ENCODE data around the gene PRKCSH.
"Not testable (repeated sequence)": the region's sequence is repeated elsewhere in the genome, so short reads cannot be mapped to it uniquely, and the experiment has no call there.

PRKCSH gene

DNA sequence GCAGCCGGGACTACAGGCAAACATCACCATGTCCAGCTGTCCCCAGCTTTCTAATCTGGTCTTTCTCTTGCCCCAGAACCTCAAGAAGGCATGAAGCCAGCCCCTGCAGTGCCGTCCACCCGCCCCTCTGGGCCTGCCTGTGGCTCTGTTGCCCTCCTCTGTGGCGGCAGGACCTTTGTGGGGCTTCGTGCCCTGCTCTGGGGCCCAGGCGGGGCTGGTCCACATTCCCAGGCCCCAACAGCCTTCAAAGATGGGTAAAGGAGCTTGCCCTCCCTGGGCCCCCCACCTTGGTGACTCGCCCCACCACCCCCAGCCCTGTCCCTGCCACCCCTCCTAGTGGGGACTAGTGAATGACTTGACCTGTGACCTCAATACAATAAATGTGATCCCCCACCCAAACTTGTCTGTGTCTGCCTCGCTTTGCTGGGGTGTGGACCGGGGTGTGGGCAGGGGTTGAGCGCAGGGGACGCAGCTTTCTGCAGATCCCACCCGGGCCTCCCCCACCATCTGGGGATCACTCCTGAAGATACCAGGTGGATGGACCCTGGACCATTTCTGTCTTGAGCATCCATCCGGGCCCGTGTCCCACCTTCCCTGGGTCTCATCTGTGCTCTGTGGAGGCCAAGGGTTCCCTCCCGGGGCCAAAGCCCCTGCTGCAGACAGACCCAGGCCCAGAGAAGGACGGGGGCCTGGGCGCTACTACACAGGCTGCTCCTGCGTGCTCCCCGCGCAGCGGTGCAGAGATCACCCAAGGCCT lies 15.3 kb downstream of the PRKCSH start:
- no peak for DNase-seq (ENCODE audit: low read depth)

DNA sequence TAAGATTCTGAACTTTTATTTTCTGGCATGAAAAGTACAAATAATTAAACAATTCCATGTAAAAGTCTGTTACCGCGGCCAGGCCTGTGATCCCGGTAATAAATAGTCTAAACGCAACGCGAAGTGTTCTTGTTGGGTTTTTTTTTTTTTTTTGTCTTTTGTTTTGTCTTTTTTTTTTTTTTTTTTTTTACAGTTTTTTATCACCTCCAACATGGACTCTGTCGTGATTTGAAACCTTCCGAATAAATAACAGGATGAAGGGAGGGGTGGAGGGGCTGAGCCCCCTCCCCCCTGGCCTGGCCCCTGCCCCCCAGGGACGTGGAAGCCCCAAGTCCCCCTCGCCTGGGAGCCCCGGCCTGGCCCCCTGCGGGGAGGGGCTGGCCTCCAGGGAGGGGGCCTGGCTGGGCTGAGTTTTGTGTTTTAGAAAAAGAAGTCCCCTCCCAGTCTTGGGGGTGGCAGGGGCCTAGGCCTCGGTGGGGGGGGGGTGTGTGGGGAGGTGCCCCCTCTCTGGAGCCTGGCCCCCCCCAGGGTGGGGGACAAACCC lies 16.0 kb downstream of the PRKCSH start:
- no peak for DNase-seq (ENCODE audit: low read depth)

DNA sequence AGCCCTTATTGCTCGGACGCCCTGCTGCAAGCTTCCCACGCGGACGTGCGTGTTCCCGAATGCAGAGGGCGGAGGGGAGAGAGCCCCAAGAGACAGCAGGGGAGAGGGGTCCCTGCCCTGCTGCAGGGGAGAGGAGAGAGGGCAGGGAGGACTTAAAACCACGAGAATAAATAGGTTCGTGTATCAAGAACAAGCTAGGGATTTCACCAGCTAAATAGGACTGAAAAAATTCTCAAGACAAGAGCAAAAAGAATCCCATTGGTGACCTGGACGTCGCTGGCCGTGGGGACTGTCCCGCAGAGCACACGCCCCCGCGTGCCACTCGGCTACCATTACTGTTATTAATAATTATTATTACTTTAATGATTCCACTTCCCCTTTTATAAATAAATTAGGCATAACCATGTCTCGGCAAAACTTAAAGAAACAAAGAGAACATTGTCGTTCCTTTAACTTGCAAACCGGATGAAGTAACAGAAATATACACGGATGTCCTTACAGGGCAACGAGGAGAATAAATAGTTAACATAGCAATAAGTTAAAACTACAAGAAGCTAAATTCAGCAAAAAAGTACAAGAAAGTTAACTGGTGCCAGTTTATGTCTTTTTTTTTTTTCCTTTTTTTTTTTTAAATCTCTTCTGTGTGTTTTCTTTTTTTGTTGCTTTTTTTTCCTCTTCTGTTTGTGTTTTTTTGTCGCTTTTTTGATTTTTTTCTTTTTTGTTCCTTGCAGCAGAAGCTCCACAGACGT lies 16.6 kb downstream of the PRKCSH start:
- DNase-seq (ENCODE audit: low read depth), result no peak

DNA sequence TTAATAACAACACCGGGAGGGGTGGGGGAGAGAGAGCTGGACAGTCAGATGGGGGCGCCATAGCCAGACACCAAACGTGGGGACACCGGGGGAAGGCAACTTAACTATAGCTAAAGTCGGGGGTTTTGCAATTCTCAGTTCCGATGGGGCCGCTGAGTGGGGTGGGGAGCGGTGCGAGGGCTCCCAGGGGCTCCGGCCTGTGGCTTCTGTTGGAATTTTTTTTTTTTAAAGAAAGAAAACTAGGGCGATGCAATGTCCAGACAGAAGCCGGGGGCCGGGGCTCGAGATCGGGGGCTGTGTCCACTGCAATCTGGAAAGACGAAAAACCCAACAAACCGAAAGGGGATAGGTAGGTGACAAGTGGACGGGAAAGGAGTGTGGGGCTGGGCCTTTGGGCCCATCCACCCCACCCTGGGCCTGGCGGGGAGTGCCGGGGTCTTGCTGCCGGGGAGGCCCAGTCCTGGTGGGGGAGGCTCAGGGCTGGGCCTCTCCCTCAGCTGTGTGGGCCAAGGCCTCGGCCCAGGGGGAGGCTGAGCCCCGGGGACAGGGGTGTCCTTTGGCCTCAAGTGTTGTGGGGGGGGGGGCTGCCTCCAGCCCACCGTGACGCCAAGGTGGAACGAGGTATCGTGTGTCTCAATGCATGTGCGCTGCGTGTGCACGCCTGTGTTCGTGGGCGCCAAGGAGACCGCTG lies 17.3 kb downstream of the PRKCSH start:
- no peak for DNase-seq (ENCODE audit: low read depth)

DNA sequence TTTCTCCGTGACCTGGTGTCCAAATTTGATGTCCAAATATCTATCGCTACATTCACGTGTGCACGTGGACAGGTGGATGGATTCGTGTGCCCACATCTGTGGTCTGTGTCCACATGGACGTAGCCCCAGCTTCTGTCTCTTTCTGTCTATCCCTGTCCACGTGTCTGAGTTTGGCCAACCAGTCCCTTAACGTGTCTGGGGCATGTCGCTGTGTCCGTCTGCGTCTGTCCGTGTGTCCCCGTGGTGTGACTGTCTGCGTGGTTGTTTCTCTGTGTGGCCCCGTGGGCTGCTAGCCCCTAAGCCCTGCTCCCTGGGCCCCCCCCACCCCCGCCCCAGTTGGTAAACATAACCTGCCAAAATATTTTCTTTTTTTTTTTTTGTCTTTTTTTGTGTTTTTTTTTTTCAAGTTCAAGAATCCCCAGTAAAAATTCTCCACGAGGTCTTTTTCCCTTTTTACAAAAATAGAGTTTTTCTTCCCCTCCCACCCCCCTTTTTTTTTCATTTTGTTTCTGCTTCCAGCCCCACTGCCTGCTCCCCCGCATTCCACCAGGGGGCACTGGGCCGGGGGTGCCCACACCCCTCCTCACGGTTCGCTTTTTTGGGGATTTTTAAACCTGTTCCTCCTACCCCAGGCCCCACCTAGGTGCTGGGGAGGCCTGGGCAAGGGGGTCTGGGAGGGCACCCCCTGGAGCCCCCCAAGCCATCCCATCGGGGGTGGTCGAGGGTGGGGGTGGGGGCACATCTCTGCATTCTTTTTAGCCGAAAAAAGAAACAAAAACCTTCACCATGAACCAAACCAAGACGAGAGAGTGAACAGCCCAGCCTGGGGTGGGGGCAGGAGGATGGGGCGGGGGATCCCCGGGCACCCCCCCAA lies 18.3 kb downstream of the PRKCSH start:
- no peak for DNase-seq (ENCODE audit: low read depth)

DNA sequence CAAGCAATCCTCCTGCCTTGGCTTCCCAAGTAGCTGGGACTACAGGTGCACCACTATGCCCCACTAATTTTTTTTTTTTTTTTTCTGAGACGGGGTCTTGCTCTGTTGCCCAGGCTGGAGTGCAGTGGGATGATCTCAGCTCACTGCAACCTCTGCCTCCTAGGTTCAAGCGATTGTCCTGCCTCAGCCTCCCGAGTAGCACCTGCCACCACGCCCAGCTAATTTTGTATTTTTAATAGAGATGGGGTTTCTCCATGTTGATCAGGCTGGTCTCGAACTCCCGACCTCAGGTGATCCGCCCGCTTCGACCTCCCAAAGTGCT lies 19.8 kb downstream of the PRKCSH start:
- DNase-seq (ENCODE audit: low read depth), result not testable (repeated sequence)

DNA sequence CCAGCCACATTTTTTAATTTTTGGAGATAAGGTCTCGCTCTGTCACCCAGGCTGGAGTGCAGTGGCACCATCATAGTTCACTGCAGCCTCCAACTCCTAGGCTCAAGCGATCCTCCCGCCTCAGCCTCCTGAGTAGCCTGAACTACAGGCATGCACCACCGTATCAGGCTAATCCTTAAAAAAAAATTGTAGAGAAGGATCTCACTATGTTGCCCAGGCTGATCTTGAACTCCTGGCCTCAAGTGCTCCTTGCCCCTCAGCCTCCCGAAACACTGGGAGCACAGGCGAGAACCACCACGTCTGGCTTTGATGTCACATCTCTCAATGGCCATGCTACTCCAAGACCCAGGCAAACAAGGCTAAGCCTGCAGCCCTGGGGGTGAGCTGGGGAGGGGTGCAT lies 21.2 kb downstream of the PRKCSH start:
- no peak for DNase-seq (ENCODE audit: low read depth)

DNA sequence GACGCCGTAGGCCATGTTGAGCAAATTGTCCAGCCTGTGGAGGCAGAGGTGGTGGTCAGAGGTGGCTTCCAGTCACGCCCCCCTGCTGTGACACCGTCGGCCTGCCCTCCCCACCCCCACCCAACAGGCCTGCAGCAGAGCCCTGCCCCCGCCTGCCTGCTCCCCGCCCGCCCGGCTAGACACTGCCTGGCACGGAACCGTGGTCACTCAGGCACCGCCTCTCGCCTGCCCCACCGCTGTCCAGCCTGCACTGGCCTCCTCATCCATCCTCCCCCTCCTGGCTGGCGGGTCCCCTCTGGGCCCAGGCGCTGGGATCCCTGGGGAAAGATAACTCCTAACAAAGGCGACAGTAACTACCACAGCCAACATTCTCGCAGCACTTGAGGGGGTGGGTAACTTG lies 21.7 kb downstream of the PRKCSH start:
- DNase-seq (ENCODE audit: low read depth), result no peak

DNA sequence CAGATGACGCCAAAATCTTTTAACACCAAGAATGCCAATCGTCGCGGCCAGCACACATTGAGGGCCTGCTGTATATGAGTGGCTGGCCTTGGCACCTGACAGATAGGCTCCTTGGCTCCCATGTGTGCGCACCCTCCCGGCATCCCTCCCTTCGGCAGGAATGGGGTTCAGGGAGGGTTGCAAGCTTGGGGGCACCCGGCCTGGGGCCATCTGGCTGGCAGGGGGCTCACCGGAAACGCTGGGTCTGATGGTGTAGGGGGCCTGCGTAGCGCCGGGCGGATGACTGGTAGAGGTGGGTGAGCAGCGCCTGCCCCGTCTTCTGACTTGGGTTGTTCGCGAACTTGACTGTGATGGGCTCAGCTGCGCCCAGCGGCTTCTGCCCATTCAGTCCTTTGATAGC lies 22.4 kb downstream of the PRKCSH start:
- no peak for DNase-seq (ENCODE audit: low read depth)

DNA sequence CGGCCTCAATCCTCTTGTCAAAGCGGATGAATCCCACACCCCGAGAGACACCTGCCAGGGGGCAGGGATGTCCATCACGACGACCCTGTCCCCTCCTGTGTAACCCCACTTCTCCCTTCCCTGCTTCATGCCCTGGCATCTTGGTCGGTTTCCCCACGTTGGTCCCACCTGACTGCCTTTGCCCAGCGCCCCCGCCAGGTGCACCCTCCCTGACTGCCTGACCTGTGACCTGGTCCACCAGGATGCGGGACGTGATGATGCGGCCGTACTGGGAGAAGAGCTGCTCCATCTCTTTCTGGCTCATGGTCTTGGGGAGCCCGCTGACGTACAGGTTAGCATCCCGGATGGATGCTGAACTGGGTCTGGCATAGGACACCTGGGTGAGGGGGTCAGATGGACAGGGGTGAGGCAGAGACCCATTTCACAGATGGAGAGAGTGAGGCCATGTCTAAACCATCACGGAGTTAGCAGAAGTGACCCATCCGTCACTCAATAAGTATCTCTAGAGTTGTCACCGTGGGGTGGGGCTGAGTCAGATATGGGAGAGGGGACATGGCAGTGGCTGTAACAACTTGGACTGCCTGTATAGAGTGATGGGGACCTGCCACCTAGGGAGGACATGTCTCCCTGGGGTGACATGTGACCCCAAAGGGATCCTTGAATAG lies 22.9 kb downstream of the PRKCSH start:
- no peak for DNase-seq (ENCODE audit: low read depth)

DNA sequence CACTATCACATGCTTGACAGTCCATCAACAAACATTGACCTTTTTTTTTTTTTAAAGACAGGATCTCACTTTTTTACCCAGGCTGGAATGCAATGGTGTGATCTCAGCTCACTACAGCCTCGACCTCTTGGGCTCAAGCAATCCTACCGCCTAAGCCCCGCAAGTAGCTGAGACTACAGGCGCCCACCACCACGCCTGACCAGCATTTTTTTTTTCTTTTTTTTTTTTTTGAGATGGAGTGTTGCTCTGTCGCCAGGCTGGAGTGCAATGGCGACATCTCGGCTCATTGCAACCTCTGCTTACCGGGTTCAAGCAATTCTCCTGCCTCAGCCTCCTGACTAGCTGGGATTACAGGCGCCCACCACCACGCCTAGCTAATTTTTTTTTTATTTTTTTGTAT lies 23.5 kb downstream of the PRKCSH start:
- DNase-seq (ENCODE audit: low read depth), result not testable (repeated sequence)

DNA sequence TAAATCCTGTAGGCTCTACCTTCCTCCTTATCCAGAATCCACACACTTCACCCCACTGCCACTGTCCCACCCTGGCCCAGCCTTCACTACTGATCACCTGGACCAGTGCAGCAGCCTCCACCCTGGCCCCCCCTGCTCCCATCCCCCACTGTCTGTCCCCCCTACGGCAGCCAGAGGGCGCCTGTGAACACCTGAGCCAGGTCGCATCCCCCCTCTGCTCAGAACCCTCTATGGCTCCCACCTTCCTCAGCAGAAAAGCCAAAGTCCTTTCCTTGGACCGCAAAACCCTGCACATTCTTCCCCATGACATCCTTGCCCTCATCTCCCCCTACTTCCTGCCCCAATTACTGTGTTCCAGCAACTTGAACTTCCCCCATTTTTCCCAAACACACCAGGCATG lies 24.8 kb downstream of the PRKCSH start:
- no peak for DNase-seq (ENCODE audit: low read depth)

DNA sequence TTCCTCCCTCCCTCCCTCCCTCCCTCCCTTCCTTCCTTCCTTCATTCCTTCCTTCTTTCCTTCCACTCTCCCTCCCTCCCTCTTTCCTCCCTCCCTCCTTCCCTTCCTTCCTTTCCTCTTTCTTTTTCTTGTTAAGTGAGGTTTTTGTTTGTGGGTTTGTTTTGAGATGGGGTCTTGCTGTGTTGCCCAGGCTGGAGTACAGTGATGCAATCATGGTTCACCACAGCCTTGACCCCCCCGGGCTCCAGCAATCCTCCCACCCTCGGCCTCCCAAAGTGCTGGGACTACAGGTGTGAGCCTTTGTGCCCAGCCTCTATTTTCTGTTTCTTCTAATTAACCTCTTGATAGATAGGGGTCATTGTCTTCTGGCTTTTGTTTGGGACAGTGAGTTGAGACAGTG lies 26.0 kb downstream of the PRKCSH start:
- DNase-seq (ENCODE audit: low read depth), result no peak

DNA sequence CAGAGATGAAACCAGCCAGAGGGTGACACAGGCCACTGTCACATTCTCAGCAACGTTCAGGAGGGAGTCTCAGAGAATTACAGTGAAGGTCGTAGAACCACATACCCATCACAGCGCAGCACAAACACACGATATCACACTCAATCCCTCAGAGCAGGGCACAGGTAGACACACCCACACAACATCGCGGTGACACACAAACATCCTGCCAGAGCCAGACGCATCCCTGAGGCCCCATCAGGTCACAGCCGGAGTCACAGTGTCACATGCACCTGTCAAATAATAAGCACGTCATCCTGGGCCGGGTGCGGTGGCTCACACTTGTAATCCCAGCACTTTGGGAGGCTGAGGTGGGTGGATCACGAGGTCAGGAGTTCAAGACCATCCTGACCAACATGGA lies 28.0 kb downstream of the PRKCSH start:
- no peak for DNase-seq (ENCODE audit: low read depth)

DNA sequence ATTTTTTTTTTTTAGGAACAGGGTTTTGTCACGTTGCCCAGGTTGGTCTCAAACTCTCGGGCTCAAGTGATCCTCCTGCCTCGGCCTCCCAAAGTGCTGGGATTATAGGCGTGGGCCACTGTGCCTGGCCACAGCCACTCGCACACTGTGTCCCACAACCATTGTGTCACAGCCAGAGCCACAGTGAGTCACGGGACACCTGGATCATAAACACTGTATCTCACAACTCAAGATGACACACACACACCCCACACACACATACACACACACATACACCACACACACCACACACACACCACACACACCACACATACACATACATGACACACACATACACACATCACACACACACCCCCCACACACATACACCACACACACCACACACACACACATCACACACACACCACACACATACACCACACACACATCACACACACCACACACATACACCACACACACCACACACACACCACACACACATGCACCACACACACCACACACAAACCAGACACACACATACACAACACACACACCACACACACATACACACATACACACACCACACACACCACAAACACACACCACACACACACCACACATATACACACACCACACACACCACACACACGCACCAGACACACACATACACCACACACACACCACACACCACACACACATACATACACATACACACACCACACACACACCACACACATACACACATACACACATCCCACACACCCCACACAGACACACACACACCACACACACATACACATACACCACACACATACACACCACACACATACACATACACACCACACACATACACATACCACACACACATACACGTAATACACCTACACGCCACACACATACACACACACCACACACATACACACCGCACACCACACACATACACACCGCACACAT lies 29.2 kb downstream of the PRKCSH start:
- no peak for DNase-seq (ENCODE audit: low read depth)

DNA sequence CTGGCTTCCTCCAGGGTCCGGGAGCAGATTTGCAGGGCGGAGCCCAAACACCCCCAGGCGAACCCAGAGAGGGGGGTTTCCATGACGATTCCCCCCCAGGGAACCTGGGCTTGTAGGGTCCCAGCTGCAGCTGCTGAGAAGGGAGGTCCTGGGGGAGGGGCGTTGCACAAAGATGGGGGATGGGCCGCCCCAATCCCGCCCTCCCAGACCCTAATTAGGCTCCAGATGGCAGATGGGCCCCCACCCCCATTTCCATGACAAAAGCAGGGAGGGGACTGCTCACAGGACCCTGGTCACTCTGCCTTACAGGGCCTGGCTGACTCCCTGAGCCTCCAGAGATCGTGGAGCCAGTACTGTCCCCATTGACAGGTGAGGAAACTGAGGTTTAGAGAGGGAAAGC lies 30.2 kb downstream of the PRKCSH start:
- no peak for DNase-seq (ENCODE audit: low read depth)

DNA sequence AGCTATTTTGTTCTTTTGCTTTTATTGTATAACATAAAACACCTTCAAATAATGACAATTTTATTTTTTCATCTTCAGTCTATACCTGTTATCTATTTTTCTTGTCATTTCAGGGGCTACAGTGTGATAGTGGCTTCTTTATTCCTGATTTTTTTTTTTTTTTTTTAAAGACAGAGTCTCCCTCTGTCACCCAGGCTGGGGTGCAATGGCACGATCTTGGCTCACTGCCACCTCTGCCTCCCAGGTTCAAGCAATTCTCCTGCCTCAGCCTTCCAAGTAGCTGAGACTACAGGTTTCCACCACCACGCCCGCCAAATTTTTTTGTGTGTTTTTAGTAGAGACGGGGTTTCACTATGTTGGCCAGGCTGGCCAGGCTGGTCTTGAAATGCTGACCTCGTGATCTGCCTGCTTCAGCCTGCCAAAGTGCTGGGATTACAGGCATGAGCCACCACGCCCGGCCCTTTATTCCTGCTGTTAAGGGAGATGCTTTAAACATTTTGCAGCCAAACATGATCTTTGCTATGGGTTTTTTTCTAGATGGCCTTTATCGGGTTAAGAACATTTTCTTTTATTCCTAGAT lies 32.9 kb downstream of the PRKCSH start:
- not testable (repeated sequence) for DNase-seq (ENCODE audit: low read depth)

DNA sequence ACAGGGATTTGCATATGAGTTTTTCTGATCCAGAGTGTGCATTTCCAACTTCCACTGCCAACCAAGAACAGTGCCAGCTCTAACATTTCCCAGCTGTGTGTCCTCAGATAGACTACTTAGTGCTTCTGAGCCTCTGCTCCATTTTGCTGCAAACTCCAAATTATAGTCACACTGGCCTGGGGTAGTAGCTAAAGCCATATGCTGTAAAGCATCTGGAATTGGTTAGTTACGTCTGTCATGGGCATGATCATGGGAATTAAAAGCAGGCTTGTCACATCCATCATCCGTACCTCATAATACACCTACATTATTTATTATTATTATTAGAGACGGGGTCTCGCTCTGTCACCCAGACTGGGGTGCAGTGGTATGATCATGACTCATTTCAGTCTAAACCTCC lies 38.3 kb downstream of the PRKCSH start:
- DNase-seq (ENCODE audit: low read depth), result no peak

DNA sequence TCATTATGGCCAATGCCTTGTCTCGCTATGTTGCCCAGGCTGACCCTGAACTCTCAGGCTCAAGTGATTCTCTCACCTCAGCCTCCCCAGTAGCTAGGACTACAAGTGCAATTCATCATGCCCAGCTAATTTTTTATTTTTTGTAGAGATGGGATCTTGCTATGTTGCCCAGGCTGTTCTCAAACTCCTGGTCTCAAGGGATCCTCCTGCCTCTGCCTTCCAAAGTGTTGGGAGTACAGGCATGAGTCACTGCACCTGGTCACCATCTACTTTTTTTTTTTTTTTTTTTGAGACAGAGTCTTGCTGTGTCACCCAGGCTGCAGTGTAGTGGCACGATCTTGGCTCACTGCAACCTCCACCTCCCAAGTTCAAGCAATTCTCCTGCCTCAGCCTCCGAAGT lies 39.9 kb downstream of the PRKCSH start:
- DNase-seq (ENCODE audit: low read depth), result not testable (repeated sequence)

DNA sequence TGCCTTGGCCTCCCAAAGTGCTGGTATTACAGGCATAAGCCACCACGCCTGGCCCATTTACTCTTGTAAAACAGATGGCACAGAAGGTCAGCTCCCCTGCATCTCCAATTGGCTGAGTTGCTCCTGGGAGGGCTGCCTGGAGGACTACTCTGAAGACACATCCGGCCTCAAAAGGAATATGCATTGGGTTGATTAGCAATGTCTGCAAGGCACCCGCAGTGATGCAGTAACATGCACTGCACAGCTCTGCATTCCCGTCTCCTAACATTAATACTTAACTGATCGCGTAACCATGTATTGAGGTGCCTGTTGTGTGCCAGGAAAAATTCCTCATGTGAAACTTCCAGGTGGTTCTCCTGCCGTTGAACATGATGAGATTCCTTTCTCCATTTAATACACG lies 40.4 kb downstream of the PRKCSH start:
- no peak for DNase-seq (ENCODE audit: low read depth)
